ENCODE results near the gene EREG. TPM values are rescaled to one million over a fixed set of nuclear protein-coding genes. Genes with fewer than 3 reads are reported as not detected.

EREG gene
- total RNA-seq, 2 experiments from 2014 or later, result not detected

DNA sequence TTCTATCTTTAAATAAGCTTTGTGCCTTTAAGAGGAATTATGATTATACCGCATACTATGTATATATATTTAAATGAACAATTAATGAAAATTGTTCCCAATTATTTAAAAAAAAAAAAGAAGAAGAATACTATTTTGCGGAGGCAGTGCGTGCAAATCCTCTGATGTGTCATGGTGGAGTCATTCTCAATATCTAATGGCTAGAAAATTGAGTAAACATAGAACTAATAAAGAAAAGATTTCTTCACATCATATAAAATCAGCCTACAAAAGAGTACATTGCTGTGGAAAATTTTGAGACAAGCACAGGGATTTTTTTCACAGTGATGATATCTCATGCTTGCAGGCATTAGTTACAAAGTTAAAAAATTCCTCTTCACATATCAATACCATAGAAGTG lies 2.6 kb upstream of the EREG start:
- intact Hi-C loops (cut with micrococcal nuclease), result no loop called here
- TF ChIP-seq, protein P1, sequence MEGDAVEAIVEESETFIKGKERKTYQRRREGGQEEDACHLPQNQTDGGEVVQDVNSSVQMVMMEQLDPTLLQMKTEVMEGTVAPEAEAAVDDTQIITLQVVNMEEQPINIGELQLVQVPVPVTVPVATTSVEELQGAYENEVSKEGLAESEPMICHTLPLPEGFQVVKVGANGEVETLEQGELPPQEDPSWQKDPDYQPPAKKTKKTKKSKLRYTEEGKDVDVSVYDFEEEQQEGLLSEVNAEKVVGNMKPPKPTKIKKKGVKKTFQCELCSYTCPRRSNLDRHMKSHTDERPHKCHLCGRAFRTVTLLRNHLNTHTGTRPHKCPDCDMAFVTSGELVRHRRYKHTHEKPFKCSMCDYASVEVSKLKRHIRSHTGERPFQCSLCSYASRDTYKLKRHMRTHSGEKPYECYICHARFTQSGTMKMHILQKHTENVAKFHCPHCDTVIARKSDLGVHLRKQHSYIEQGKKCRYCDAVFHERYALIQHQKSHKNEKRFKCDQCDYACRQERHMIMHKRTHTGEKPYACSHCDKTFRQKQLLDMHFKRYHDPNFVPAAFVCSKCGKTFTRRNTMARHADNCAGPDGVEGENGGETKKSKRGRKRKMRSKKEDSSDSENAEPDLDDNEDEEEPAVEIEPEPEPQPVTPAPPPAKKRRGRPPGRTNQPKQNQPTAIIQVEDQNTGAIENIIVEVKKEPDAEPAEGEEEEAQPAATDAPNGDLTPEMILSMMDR (IDR thresholded peaks at IDR 0.05), result no peak
- CTCF ChIA-PET, result no interaction called here
- Mint-ChIP-seq H3K9me3 (no peaks in the 10 kb centered on the region), H3K4me3 (no peak overlapping the region), H3K27ac (no peak overlapping the region), H3K4me1 (ENCODE audit: low read depth) (peaks cover 10% of the 10 kb centered on the region), H3K27me3 (peaks cover 28% of the 10 kb centered on the region), H3K36me3 (ENCODE audit: low read depth) (no peaks in the 10 kb centered on the region)
- POLR2A ChIA-PET, result no interaction called here
- DNase-seq, result no peak
- no peak for ATAC-seq

DNA sequence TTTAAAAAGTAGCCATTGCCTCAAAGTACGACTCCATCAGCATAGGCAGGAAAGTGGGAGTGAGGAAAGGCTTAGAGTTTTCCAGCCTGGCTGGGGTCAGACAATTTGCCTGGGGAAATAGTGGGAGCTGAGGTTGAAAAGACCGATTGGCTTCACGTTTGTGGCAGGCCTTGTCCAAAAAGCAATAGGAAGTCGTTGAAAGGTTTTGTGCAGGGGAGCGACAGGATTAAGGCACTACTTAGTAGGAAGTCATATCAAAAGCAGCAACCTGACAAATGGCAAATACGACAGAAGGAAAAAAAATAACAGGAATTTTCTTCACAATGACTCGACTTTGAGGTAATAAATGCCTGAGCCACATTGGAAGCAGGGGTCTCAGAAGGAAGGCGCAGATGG lies 691 bp upstream of the EREG start:
- Mint-ChIP-seq H3K36me3 (ENCODE audit: low read depth) (no peaks in the 10 kb centered on the region), H3K27ac (no peak overlapping the region), H3K4me1 (ENCODE audit: low read depth) (peaks cover 10% of the 10 kb centered on the region), H3K9me3 (no peaks in the 10 kb centered on the region), H3K4me3 (no peak overlapping the region), H3K27me3 (peaks cover 27% of the 10 kb centered on the region)
- TF ChIP-seq, protein P1 (IDR thresholded peaks at IDR 0.05), result no peak
- ChIA-PET POLR2A (interaction anchor here (0.6 kb wide), 1 partner anchor 37 kb away, joined by 3 read pairs; no protein-coding TSS in a partner anchor), CTCF (no interaction called here)
- intact Hi-C loops (cut with micrococcal nuclease), result no loop called here
- ATAC-seq (no peak), DNase-seq (no peak)

GRCh38 chr4:74365761-74366160 lies 816 bp downstream of the EREG start:
- DNase-seq (no peak), ATAC-seq (no peak)
- Mint-ChIP-seq H3K27ac (no peak overlapping the region), H3K4me3 (no peak overlapping the region), H3K9me3 (no peaks in the 10 kb centered on the region), H3K27me3 (peaks cover 27% of the 10 kb centered on the region), H3K36me3 (ENCODE audit: low read depth) (no peaks in the 10 kb centered on the region), H3K4me1 (ENCODE audit: low read depth) (peaks cover 10% of the 10 kb centered on the region)
- ChIA-PET POLR2A (no interaction called here), CTCF (interaction anchor here (1.3 kb wide), 1 partner anchor 45 kb away, joined by 3 read pairs; no protein-coding TSS in a partner anchor)
- TF ChIP-seq, protein P1 (IDR thresholded peaks at IDR 0.05), result no peak
- intact Hi-C loops (cut with micrococcal nuclease), result no loop called here

GRCh38 chr4:74366367-74366911 lies 1.5 kb downstream of the EREG start:
- Mint-ChIP-seq H3K27me3 (peaks cover 27% of the 10 kb centered on the region), H3K4me3 (no peak overlapping the region), H3K27ac (no peak overlapping the region), H3K36me3 (ENCODE audit: low read depth) (no peaks in the 10 kb centered on the region), H3K4me1 (ENCODE audit: low read depth) (peaks cover 10% of the 10 kb centered on the region), H3K9me3 (no peaks in the 10 kb centered on the region)
- ChIA-PET POLR2A (no interaction called here), CTCF (no interaction called here)
- TF ChIP-seq, protein P1 (IDR thresholded peaks at IDR 0.05), result no peak
- ATAC-seq (no peak), DNase-seq (no peak)
- intact Hi-C loops (cut with micrococcal nuclease), result no loop called here

GRCh38 chr4:74367656-74368290 lies 2.8 kb downstream of the EREG start:
- Mint-ChIP-seq H3K4me3 (no peak overlapping the region), H3K36me3 (ENCODE audit: low read depth) (no peaks in the 10 kb centered on the region), H3K9me3 (no peaks in the 10 kb centered on the region), H3K27me3 (peaks cover 24% of the 10 kb centered on the region), H3K27ac (no peak overlapping the region), H3K4me1 (ENCODE audit: low read depth) (peaks cover 10% of the 10 kb centered on the region)
- intact Hi-C loops (cut with micrococcal nuclease), result no loop called here
- TF ChIP-seq, protein P1 (IDR thresholded peaks at IDR 0.05), result no peak
- DNase-seq (no peak), ATAC-seq (no peak)
- ChIA-PET CTCF (no interaction called here), POLR2A (no interaction called here)

All from activated CD8-positive, alpha-beta T cell treated with anti-CD3 and anti-CD28 coated beads for 36 hours (primary cell).